ENCODE measurements around the gene SMIM20.
"Not testable (repeated sequence)": the region's sequence is repeated elsewhere in the genome, so short reads cannot be mapped to it uniquely, and the experiment has no call there.

The SMIM20 gene

DNA sequence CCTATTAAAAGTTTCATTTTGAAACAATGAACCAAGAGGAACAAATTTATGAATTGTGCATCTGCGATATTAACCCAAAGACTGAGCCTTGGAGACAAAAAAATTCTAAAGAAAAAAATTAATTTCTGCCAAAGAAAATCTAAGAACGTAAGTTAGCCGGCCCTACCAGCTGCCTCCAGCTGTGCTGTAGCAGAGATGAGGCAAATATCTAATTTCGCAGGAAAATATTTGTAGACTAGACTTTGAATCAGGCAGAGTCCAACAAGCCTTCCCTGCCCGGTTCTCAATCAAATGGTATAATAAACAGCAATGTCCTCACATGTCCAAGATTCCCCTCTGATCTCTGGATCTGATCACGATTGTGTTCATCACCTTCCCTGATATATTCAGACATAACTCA, 21.2 kb upstream of the SMIM20 start:
- DNase-seq, result no peak

GRCh38 chr4:25896776-25897539, 17.1 kb upstream of the SMIM20 start:
- no peak for DNase-seq

DNA sequence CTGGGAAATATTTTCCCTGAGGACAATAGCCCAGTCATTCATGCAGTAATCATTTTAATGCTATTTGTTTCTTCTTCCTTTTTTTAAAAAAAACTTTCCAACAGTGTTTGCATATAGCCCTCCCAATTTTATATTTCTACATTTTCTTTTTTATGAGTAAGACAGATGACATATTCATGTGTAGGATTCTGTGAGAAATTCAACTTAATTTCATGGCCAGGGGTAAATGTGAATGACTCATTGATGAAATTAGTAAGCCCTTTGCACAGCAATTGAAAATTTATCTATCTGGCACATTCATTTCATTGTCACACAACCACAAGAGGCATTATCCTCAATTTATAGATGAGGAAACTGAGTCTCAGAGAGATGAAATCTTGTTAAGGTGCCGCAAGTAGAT, 13.7 kb upstream of the SMIM20 start:
- no peak for DNase-seq

DNA sequence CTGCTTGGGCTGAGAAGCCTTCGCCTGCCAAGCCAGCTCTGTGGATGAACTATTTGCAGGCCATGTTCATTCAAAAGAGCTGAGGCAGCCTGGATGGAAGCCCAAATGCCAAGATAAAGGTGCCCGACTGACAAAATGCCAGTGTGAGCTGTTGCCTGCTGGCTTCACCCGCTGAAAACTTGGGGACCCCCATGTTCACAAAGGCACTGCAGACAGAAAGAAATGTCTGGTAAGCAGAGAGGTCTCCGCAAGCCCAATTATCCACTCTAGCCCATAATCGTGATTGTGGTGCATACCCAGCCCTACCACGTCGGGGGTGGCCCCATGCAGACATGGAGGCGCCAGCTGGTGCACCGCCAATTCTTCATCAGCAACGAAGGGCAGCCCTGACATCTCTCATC, 13.0 kb upstream of the SMIM20 start:
- DNase-seq, result no peak

- DNase-seq, result no peak
Measured at GRCh38 chr4:25903900-25904747, 9.9 kb upstream of the SMIM20 start.

GRCh38 chr4:25904748-25905082, 9.3 kb upstream of the SMIM20 start:
- DNase-seq, result no peak

DNA sequence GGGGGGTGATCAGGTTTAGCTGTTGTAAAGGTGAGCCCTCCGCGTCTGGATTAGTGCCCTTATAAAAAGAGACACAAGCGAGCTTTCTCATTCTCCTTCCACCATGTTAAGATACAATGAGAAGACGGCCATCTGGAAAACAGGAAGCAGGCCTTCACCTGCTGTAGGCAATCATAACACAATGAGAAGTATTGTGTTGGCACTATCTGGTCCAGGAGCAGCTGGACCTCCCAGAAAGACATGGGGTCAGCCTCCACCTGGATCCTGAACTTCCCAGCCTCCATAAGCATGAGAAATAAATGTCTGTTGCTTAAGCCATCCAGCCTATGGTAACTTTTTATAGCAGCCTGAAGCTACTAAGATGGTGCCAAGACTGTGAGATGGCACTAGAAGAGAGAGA, 8.6 kb upstream of the SMIM20 start:
- DNase-seq, result no peak

GRCh38 chr4:25906113-25906512, 7.9 kb upstream of the SMIM20 start:
- not testable (repeated sequence) for DNase-seq

DNA sequence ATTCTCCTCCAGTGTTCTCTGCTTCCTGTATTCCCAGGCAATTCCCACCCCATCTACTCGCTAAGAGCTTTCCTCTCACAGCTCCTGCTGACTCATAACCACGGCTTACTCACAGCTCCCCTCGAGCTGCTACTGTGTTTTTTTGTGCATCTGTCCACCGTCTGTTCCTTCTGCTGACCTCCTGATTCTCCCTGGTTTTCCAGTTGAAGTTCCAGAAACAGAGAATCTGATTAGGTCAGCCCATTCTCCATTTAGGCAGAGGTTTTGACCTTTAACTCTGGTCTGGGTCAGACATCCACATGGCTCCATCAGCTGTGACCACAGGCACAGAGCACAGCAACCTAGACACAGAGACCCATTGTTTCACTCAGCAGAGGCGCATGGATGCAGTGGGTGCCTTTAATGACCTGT, 5.5 kb upstream of the SMIM20 start:
- no peak for DNase-seq

DNA sequence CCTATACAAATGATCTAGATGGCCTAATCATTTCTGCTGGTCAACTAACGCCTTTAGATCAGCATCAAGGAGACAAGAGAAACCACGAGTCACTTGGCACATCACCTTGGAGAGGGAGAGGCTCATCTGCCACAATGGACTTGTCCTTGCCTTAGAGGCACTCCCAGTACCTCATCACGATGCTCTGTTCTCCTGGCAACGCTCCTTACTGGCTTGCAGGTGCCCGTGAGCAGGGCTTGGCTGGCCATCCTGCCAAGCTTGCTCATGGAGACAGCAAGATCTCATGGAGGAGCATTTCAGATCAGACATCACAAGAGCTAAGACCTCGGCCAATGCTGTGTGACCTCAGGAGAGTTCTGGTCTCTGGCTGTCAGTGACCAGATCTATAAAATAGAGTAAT, 2.7 kb upstream of the SMIM20 start:
- DNase-seq, result no peak

DNA sequence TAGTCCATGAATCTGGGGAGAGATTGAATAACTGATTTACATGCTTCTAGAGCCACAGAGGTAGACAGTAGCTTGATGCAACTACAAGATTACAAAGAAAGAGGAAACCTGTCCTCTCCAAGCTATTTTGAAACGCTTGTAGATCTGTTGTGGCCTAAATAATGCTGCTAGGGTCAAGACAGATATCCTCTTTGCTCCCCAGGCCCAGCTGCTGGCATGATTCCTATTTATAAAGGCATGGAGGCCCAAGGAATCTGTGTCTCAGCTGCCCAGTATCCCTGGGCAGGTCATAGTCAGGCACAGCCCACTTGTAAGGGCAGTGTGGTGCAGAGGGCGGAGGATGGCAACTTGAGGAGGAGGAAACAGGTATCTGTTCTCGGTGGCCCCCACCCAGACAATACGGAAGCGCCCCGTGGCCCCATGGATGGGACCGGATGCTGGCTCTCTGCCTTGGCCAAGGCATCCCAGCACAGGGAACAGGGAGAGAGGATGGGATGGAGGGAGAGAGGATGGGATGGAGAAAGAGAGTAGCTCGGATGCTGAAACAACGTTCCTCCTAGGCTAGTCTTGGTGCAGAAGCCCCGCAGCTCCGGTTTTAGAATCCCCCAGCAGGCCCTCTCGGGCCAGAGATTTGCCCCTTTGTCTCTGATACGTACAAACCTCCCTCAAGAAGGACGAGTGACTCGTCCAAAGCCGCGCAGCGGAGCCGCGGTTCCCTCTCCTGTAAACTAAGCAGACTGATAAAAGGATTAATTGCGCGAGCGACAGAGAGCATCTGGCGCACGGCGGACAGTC, 767 bp upstream of the SMIM20 start:
- no peak for DNase-seq

DNA sequence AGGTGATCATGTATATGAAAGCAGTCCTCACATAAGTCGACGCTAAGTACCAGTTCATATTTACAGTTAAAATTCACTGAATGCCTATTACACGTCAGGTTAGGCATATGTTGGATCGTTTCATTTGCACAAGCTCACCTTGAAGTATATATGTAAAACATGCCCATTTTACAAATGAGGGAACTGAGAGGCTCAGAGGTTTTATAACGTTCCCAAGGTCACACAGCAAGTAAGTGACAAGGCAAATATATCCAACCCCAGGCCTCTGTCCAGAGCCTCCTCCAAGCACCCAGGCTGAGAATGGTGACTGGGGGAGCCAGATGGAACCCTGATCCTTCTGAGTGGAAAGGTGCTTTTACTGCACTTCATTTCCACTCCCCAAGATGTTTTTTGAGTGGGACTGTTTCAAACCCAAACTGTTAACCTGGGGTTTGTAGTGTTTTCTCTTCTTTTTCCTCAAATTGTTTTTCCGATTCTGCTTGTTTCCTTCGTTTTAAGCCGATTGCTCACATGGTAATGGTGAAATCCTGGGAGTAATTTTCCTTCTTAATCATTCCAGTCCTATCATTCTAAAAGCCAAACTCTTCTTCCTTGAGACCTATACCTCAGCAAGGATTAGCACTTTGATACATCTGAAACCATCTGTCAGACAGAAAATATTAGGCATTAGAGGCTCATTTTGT, 791 bp downstream of the SMIM20 start:
- no peak for DNase-seq

DNA sequence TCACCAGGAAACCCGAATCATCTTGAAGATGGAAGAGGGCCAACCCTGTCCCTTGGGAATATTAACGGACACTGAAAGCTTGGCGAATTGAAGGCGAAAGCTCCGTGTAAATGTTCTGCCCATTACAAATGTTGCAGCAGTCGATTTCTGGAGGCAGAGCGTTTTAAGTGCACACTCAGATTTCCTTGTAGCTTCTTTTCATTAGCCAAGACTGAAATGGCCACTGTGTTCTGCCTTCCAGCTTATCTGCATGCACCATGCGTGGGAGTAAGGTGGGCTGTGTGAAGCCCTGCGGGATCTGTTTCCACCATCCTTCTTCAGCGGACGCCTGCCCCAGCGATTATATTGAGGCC, 1.3 kb downstream of the SMIM20 start:
- no peak for DNase-seq

DNA sequence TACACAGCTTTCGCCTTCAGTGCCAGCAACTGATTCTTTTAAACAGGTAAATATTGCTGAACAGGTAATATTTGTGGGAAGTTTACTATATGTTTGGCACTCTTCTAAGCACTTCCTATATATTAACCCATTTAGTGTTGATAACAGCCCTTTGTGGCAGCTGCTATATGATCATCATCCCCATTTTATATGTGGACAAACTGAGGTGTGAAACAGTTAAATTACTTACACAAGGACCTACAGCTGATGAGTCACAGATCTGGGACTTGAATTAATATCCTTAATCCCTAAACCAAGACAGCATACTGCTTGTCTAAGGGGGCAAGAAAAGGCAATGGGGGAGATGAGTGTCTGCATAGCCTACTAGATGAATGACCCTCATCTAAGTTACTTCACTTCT, 2.9 kb downstream of the SMIM20 start:
- no peak for DNase-seq

GRCh38 chr4:25919676-25920075, 5.7 kb downstream of the SMIM20 start:
- DNase-seq, result no peak

GRCh38 chr4:25921922-25922321, 7.9 kb downstream of the SMIM20 start:
- no peak for DNase-seq

DNA sequence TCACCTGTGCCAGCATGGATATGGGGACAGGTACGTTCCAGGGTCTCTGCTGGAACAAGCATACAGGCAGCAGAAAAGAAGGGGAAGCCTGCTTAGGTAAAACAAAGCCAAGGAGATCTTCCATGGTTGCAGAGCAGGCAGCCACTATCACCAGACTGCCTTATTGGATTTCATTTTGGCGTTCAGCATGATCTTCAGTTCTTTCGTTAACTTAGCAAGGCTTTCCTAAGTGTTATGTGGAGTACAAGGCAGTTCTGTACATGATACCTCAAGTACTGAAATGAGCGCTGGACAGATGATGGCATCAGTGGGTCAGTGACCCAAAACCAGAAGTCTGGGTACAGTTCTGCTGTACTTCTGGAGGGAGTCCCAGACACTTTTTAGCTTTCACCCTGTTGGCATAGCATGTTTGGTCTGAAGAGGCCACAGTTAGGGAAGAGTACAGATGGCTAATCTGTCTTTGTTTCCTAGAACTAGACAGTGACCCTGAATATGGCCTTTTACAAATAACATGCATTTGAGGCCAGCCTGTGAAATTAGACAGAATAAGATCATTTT, 8.9 kb downstream of the SMIM20 start:
- no peak for DNase-seq

DNA sequence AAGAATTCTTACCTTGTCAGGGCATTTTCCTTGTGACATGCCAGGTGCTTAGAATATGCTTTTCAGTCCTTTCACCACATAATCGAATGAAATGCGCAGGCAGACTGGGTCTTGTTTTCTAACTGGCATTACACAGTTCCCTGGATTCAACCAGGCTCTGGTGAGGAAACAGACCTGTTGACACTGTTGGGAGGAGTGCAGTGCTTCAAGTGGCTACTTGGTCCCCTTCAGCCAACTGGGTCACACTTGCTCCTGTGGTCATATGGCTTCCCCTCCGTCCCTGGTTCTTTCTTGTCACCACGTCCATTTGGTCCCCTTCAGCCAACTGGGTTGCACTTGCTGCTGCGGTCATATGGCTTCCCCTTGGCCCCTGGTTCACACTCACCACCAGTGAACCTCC, 9.7 kb downstream of the SMIM20 start:
- no peak for DNase-seq

- no peak for DNase-seq
Measured at GRCh38 chr4:25925486-25926201, 11.6 kb downstream of the SMIM20 start.

GRCh38 chr4:25926462-25926861, 12.4 kb downstream of the SMIM20 start:
- DNase-seq, result no peak

- no peak for DNase-seq
Measured at GRCh38 chr4:25927361-25928195, 13.6 kb downstream of the SMIM20 start.

Data from NCI-H2029 treated with DMSO at 0.1 percent for 48 hours (cell line).